ENCODE data around the gene ULK1.
"Not testable (repeated sequence)": the region's sequence is repeated elsewhere in the genome, so short reads cannot be mapped to it uniquely, and the experiment has no call there.

ULK1 gene

GRCh38 chr12:131862084-131862441 is 32.4 kb upstream of the ULK1 start:
- no peak for DNase-seq (ENCODE audit: low read depth, low spot score)

GRCh38 chr12:131862600-131862993 is 31.8 kb upstream of the ULK1 start:
- no peak for DNase-seq (ENCODE audit: low read depth, low spot score)

DNA sequence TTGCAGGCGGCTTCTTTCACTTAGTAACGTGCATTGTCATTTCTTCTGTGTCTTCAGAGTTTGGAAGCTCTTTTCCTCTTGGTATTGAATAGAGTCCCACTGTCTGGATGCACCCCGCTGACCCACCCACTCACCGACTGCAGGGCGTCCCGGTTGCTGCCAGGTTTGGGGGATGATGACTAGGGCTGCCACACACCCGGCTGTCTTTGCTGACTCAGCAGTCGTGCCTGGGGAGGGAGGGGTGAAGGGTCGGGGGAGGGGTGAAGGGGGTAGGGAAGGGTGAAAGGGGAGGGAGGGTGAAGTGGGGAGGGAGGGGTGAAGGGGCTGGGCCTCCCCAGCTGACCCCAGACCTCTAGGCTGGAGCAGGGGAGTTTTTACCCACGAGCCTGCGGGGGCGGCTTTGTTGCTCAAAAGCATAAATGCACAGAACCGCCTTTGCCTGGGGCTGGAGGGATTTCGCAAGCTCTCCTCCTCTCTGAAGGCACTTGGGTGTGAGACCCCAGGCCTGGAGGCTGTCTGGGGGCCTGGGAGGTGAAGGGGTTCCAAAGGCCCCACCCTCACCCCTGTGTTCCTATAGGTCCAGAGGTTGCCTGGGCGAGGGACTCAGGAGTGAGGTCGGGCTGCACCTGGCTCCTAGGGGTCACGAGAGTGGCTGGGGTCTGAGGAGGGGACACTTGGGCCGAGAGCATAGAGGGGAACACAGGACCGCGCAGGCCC is 31.3 kb upstream of the ULK1 start:
- no peak for DNase-seq (ENCODE audit: low read depth, low spot score)

DNA sequence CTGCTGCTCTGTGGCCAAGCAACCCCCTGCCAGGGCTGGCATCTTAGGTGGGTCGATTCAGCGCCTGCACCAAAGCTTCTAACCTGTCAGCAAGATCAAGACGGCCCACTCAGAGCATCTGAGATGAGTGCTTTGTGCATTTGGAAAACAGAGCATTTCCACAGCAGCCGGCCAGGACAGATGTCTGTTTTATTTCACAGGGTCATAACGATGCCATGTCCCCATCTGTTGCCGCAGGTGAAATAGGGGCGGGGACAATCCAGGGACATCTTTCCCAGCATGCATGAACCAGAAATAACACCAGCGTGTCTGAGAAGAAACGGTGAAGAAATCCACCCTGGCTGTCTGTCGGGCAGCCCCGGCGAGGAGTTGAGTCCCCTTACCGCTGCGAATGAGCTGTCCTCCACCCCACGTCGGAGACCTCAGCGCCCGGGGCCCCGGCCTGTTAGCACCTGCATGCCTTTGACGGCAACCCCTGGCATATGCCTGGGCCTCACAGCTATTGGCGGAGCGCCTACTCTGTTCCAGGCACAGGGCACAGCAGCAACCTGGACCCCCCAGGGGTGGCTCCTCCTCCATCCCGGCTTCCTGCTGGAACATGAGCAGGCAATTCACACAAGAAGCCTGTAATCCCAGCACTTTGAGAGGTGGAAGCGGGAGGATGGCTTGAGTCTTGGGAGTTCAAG is 30.6 kb upstream of the ULK1 start:
- DNase-seq (ENCODE audit: low read depth, low spot score), result no peak

DNA sequence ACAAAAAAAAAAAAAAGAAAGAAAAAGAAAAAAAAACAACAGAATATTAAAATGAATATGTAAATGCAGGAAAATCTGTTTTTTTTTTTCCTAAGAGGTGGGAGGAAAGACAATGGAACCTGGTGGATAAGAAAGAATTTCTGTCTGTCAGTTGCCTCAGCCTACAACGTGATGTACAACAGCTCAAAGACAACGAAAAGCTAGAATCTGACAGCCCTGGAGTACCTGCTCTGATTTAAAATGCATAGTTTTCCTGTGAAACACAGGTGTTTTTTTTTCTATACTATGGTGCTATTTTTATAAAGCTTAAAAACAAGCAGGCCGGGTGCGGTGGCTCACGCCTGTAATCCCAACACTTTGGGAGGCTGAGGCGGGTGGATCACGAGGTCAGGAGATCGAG is 30.0 kb upstream of the ULK1 start:
- no peak for DNase-seq (ENCODE audit: low read depth, low spot score)

- DNase-seq (ENCODE audit: low read depth, low spot score), result no peak
Measured at GRCh38 chr12:131865180-131865875, 29.1 kb upstream of the ULK1 start.

GRCh38 chr12:131867471-131867870 is 27.0 kb upstream of the ULK1 start:
- no peak for DNase-seq (ENCODE audit: low read depth, low spot score)

- DNase-seq (ENCODE audit: low read depth, low spot score), result no peak
Measured at GRCh38 chr12:131867891-131868675, 26.3 kb upstream of the ULK1 start.

GRCh38 chr12:131869871-131870418 is 24.5 kb upstream of the ULK1 start:
- no peak for DNase-seq (ENCODE audit: low read depth, low spot score)

DNA sequence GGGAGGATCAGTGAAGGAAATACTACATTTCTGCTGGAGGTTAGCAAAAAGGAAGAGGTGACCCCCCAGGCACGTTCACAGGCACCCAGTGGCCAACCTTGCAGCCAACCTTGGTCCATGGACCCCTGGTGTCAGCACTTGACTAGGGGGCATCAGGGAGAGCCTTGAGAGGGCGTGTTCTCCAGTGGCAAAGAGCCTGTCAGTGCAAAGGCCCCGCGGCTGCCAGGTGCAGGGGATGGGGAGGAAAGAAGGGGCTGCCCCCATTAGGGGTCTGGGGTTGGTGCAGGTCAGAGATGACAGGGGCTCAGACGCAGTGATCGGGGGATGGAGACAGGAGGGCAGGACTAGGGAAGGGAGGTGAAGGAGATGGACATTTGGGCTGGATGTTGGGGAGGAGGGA is 22.7 kb upstream of the ULK1 start:
- no peak for DNase-seq (ENCODE audit: low read depth, low spot score)

DNA sequence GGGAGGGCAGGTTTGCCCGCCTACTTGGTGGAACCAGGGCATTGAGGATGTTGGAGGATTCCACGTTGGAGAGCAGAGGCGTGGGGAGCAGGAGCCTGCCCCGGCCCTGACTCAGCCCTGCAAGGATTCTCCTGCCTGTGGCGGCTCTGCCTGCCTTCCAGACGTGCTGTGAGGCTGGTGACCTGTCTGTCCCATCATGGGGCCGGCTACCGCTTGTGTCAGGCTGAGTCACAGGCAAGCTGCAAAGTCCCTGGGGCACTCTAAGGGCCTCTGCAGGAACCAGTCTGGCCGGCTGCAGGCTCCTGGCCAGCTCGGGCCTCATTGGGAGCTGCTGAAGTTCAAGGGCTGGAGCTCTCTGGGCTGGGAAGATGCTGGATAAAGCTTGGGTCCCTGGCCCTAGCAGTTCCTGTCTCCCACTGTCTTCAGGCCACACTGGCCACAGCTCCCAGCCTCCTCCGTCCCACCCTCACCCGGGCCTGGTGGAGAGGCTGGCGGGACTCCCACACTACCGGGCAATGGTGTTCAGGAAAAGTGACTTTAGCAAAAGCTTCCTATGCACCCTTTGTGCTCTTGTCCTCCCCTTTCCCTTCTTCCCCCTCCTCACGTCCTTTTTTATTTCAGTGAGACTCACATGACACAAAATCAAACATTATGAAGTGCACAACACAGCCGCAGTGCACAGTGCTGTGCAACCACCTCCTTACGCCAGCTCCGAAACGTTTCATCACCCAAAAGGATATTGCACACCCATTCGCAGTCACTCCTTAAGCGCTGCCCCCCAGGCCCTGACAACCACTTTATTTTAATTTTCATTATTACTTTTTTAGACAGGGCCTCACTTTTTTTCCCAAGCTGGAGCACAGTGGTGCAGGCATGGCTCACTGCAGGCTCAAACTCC is 22.0 kb upstream of the ULK1 start:
- no peak for DNase-seq (ENCODE audit: low read depth, low spot score)

GRCh38 chr12:131873293-131873692 is 21.1 kb upstream of the ULK1 start:
- no peak for DNase-seq (ENCODE audit: low read depth, low spot score)

- not testable (repeated sequence) for DNase-seq (ENCODE audit: low read depth, low spot score)
Measured at GRCh38 chr12:131874972-131875371, 19.4 kb upstream of the ULK1 start.

GRCh38 chr12:131877216-131877615 is 17.2 kb upstream of the ULK1 start:
- DNase-seq (ENCODE audit: low read depth, low spot score), result not testable (repeated sequence)

DNA sequence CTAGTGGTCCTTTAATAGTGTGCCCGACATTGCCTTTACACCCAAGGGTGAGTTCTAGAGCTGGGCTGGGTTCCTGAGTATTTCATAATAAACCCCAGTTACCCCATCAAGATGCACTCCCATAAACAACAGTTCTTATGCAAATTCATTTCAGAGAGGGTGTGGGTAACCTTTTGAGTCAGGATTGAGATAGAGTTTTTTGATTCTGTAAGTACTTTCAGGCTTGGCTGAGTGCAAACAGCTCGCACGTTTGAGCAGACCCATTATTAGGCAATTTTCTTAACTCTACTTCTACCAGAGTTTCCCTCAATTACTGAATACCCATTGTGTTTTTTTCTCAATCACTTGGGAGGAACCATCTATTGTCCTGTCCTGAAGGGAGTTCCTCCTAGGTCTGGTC is 16.0 kb upstream of the ULK1 start:
- DNase-seq (ENCODE audit: low read depth, low spot score), result not testable (repeated sequence)

- no peak for DNase-seq (ENCODE audit: low read depth, low spot score)
Measured at GRCh38 chr12:131882804-131883520, 11.5 kb upstream of the ULK1 start.

DNA sequence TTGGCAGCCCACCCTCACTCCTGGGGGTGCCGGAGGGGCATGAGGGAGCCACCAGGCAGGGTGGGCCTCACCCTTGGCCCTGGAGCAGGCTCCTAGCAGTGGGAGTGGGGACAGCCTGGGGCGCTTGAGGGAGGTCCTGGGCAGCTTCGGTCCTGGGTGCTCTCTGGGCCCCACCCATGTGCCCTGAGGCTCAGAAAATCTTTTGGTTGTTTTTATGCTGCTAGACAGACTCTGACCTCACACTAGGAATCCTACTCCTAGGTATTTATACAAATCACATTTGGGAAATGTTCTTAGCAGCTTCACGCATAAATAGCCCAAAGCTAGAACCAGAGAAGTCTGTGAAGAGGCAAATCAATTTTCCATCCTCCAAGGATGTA is 10.9 kb upstream of the ULK1 start:
- DNase-seq (ENCODE audit: low read depth, low spot score), result no peak

GRCh38 chr12:131885076-131885475 is 9.3 kb upstream of the ULK1 start:
- not testable (repeated sequence) for DNase-seq (ENCODE audit: low read depth, low spot score)

GRCh38 chr12:131885543-131886057 is 8.8 kb upstream of the ULK1 start:
- no peak for DNase-seq (ENCODE audit: low read depth, low spot score)

- not testable (repeated sequence) for DNase-seq (ENCODE audit: low read depth, low spot score)
Measured at GRCh38 chr12:131891722-131892121, 2.7 kb upstream of the ULK1 start.
